NOMO-1 treated with dmso at 0.1 percent for 144 hours (cell line): ENCODE measurements around the gene PZP.
A peak's percentile ranks its signal among the peaks of the same experiment; 100 is the strongest.

ENCODE experiments used
- DNase-seq: peaks from one replicate; lab custom pipeline; 2025; ENCODE audit not compliant: unreplicated experiment; lab: John Stamatoyannopoulos, UW

The PZP gene

DNA sequence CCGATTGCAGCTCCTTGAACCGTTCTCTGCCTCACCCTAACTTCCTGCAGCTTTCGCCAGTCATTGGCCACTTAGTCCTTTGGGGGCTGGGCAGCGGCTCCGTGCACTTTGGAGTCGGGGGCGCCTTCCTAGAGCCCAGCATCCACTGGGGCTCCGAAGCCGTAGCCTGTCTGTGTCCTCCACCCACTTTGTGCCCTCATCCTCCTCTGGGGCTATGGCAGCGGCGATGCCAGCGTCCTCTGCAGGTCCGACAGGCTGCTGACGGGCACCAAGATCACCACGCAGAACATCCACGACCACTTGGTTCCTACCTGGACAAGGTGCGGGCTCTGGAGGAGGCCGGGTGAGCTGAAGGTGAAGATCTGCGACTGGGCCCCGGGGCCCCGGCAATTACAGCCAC lies 80.7 kb downstream of the PZP start:
- no peak for DNase-seq

- DNase-seq: no peak
Observed at GRCh38 chr12:9124383-9125031, 83.7 kb downstream of the PZP start.

GRCh38 chr12:9123781-9124382 lies 84.3 kb downstream of the PZP start:
- no peak for DNase-seq

DNA sequence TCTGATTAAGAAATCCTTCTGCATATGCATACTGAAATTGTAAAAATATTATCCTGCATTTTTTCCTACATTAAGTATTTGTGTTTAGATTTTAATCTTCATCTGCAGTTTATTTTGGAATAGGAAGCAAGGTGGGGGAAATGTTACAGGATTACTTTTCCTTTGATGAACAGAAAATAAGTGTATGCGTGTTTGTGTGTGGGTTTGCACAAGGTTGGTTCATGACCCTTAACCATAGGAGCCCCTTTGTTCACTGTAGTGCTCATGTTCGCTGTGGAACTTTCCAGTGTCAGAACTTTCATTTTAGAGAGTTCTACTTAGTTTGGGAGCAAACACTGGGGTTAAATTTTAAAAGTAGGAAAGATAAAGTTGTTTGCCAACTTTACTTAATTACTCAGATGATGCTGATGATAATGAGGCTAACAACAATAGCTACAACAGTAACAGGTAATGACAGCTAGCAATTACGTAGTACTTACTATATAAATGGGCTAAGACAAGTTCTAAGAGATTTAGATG lies 86.0 kb downstream of the PZP start:
- DNase-seq: no peak

DNA sequence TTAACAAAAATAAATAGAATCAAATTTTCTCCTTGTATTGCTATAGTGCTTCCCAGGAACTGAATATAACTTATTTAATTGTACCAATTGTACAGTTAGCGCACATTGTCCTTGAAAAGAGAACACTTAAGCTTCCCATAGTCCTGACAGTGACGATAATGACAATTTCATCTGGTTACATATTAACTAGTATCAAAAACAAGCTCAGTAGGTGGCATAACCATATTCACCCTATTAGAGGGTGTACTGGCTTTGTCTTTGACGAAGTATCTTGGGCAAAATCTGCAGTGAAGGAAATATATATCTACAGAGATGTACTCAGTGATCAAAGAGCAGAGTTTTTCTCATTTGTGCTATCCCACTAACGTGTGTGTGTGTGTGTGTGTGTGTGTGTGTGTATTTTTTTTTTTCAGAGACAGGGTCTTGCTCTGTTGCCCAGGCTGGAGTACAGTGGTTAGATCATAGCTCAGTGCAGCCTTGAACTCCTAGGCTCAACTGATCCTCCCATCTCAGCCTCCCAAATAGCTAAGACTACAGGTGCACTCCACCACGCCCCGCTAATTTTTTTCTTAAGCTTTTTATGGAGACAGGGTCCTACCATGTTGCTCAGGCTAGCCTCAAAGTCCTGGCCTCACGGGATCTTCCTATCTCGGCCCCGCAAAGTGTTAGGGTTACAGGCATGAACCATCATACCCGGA lies 87.6 kb downstream of the PZP start:
- no peak for DNase-seq

- DNase-seq: peak; percentile 99
Observed at GRCh38 chr12:9118158-9118557, 90.0 kb downstream of the PZP start.

DNA sequence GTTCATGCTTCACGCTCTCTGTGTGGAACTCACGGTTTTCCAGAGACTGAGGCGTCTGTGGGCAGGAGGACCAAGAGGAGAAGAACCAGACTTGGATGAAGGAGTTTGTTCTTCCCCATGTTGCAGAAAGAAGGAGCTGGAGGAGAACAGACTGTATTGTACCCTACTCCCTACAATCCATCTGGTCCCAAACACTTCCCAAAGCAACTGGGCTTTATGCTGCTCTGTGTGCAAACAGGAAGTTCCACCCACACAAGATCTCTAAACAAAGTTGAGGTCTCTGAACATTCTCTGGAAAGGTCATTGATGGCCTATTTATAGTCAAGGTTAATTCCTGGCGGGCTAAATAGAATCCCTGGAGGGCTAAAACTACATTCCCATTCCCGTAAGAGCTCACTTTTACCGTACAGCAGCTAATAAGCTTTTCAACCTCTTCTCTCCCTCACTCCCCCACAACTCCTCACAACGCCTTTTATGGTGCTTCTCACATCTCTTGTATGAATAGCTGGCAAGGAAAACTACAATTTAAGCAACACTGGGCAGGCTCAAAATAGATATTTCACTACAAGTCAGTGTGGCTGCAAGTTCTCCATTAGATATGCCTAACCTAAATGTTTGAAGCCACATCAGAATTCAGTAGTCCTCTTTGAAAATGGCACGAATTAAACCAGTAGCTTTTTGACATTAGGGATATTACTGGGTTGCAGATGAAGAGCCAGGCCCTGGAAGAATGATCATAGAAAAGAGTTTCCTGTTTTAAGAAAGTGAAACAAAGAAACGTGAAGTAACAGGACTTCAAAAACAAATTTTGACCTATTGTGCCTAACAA lies 92.2 kb downstream of the PZP start, which contains the start of gene A2M:
TSS of gene A2M (minus strand) at position 189 of the 829 bp plus-strand sequence. CDS start at position 119, 70 bp downstream.
- DNase-seq: no peak

DNA sequence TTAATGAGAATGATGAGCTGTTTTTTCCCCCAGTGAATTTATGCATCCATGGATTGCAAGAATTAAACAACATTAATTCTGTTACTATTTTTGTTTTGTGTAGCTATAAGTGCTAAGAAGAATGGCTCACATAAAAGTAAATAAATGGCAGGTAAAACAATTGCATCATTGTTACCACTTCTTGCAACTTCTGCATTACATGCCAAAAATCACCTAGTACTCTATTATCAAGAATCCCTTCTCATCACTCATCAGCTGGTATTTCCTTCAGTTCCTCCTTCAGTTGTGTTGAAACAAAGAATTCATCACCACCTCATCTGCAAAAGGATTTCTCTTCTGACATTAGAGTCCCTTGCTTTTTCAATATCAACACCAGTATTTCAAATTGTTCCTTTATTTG lies 93.2 kb downstream of the PZP start:
- peak; percentile 4 for DNase-seq

DNA sequence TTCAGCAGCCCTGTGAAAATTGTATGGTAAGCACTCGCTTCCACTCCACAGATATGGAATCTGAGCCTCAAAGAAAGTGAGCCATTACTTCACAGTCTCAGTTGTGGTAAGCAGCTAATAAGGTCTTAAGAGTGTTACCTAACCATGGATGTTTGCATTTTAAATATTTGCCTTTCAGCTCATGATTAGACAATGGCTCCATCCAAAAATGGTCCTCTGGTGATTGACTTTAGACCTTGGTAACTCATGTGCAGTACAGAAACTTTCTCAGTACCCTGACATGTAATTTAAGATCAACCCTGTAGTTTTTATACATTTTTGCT lies 94.2 kb downstream of the PZP start:
- DNase-seq: no peak

DNA sequence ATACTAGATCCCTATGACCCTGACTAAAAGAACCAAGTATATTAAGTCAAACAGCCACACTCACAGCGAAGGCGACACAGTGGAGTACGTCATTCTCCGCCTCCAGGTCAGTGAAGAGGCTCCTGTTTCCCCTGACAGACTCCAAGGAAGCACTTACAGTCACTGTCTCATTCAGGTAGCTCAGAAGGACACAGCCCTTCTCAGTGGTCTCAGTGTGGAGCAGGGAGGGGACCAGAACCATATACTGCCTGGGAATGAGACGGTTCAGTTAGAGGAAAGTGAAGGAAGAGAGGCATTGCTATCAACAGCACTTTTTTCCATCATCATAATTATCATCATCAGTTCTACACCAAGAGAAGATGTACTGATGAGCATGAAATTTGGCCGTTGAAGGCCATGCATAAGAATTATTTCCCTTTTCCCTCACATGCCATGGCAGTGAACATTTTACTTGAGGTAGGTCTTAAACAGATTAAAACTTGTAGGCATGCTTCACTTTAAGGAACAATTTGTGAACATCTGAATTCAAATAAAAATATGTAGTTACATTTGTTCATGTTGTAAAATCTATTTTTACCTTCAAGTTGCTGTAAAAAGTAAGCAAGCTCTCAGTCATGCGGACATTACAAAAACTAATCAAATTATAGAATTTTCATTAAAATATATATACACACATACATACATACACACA lies 94.8 kb downstream of the PZP start:
- DNase-seq: no peak

GRCh38 chr12:9112076-9112853 lies 95.9 kb downstream of the PZP start:
- no peak for DNase-seq

GRCh38 chr12:9111525-9111924 lies 96.7 kb downstream of the PZP start:
- DNase-seq: no peak

DNA sequence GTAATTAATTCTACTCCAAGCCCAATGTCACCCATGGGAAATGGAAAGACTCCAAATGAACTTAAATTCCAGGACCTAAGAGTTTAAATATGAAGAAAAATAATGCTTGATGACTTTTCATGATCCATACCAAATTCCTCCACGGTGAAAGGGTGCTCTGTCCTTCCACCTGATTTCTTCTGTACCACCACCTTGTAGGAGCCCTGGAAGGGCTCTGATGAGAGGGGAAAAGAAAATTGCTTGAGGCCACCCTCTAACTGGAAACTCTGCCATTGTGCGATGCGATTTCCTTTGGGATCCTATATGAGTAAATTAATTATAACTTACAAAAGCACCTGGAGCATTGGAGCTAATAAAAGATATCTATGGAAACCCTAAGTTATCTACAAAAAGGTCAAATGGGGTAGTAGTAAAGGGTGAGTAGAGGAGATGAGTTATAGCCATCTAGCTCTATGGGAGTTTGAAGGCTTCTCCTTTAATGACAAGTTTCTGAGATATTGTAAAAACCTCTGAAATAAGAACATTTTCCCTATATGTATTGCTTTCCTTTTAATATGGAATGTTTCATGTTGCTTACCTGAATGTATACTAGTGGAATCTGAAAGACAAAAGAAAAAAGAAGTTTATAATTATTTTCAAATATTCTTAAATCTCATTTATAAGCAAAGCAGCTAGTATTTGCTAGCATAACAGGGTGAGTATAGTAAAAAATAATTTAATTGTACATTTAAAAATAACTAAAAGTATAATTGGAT lies 98.3 kb downstream of the PZP start:
- no peak for DNase-seq

GRCh38 chr12:9109213-9109522 lies 99.0 kb downstream of the PZP start:
- no peak for DNase-seq

- DNase-seq: no peak
Observed at GRCh38 chr12:9108504-9109212, 99.5 kb downstream of the PZP start.

DNA sequence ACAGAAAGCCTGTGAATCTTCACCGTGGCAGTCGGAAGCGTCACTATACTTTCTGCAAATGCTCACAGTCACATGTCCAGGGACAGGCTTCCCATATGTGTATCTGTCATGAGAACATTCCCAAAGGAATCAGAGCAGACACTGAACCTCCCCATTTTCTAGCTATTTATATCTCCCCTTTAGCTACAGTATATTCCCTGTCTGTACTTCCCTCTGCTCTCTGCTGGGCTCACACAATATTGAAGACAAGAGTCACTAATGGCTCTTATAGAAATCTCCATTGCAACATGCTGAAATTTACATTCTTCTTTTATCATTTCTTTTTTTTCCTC lies 100.7 kb downstream of the PZP start:
- DNase-seq: no peak

DNA sequence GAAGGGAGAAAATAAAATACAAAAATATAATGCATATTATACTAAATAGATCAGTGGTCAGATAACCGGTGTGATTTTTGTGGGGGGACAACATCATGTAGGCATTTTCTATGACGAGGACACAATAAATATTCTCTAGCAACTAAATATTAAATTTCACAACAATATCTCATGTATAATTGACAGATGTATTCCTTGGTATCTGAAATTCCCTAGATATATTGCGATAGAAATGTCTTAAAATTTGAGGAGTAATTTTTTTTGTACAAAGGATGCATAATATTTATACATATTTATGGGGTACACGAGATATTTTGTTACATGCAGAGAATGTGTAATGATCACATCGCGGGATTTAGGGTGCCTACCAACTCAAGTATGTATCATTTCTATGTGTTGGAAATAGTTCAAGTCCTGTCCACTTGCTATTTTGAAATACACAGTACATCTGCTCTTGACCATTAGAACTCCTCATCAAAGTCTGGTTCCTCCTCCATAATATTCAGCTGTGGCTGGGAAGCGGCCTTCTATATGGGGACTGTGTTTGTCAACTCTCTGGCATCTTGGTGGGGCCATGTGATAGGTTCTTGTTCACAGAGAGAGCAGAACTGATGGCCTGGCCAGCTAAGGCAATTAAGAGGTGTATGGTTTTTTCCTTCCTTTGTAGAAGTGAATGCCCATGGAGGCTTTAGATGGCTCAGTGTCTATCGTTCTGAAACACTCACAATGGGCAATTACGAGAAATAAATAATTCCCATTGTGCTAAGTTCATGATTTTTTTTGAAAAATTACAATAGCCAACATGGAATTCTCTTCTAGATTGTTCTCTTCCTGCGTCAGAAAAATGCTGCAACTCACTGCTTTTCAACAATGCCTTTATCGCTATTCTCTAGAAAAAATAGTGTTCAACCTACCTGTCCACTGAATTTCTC lies 101.3 kb downstream of the PZP start:
- no peak for DNase-seq

- no peak for DNase-seq
Observed at GRCh38 chr12:9106067-9106466, 102.1 kb downstream of the PZP start.
